K562 (cell line): ENCODE measurements around the gene NSUN6. TPM values are rescaled to one million over a fixed set of nuclear protein-coding genes. Genes with fewer than 3 reads are reported as not detected.

ENCODE experiments used
- ATAC-seq: fragments of 200-7000 bp; cut with Tn5 transposase; 3 replicates; pipeline ENCODE4 v1.9.1; 2020; ENCODE audit warnings: moderate library complexity
- BruUV-seq: library from RNA; stranded (reverse); fragments of 400-500 nt; replicated peaks from 2 replicates; lab custom pipeline; 2021; lab: Mats Ljungman, UMichigan
- CTCF ChIA-PET: fragments of 300-600 bp; formaldehyde crosslinking; extraction: SDS; loops from one replicate; lab custom pipeline; 2021; ENCODE audit warnings: low intra/inter-chr PET ratio; lab: Yijun Ruan, JAX
- POLR2A ChIA-PET: fragments of 300-600, 350-650 bp; sonication (Branson Sonifier 250); formaldehyde crosslinking; extraction: SDS; loops from one replicate; lab custom pipeline; 2021; ENCODE audit warnings: antibody characterized with exemption, inconsistent platforms; lab: Yijun Ruan, JAX
- DNase-seq, 4 experiments: peaks; one replicate each; pipeline versions ENCODE4 v3.0.0 to v3.0.0-alpha.2; 2011 to 2018; ENCODE audit warnings: low spot score in 3 of 4, mixed read lengths in 3 of 4; ENCODE audit errors: extremely low read depth in 1 of 4
- FAIRE-seq: peaks from 2 replicates; lab custom pipeline; 2011; peaks lifted over from hg19 to GRCh38; lab: Jason Lieb, UNC
- H2AFZ ChIP-seq: 2 replicates; pipeline ENCODE4 v1.6.0; 2011; ENCODE audit warnings: low read depth, low read length, control low read depth, inconsistent platforms
- H3K27ac ChIP-seq: fragments of 200-600 bp; 3 replicates; pipeline ENCODE4 v1.8.0; 2011; ENCODE audit warnings: low read depth, mild to moderate bottlenecking, control low read depth, inconsistent platforms, low read length, moderate library complexity, mixed read lengths; ENCODE audit errors: extremely low read depth
- H3K27me3 ChIP-seq, 2 experiments: fragments of 300-600 bp in 1 of 2; 2 replicates in 1 of 2; 3 replicates in 1 of 2; pipeline versions ENCODE4 v1.6.0 to v1.8.0; 2011; ENCODE audit warnings: inconsistent platforms in 2 of 2, low read length in 2 of 2, mild to moderate bottlenecking in 1 of 2, mixed read lengths in 1 of 2, moderate library complexity in 1 of 2; ENCODE audit not compliant: control insufficient read depth in 2 of 2, insufficient read depth in 2 of 2
- H3K36me3 ChIP-seq: fragments of 300-600 bp; 3 replicates; pipeline ENCODE4 v1.8.0; 2011; ENCODE audit warnings: mild to moderate bottlenecking, low read length, inconsistent platforms; ENCODE audit not compliant: control insufficient read depth, insufficient read depth
- H3K4me1 ChIP-seq, 2 experiments: fragments of 200-600 bp in 1 of 2; replicated peaks in 1 of 2; 2 replicates in 1 of 2; 3 replicates in 1 of 2; pipeline versions ENCODE4 v1.5.1 to v1.8.0; 2011; ENCODE audit warnings: inconsistent platforms in 2 of 2, low read length in 2 of 2, mild to moderate bottlenecking in 1 of 2, mixed read lengths in 1 of 2, moderate library complexity in 1 of 2; ENCODE audit not compliant: control insufficient read depth in 2 of 2, insufficient read depth in 2 of 2
- H3K4me2 ChIP-seq: 2 replicates; pipeline ENCODE4 v1.6.1; 2011; ENCODE audit warnings: low read length, control low read depth, inconsistent platforms, mixed read lengths; ENCODE audit not compliant: insufficient read depth
- H3K4me3 ChIP-seq: fragments of 200-600 bp; sonication (generic), shearing (Covaris generic); 2 replicates; pipeline ENCODE4 v1.5.1; 2016; ENCODE audit warnings: control low read depth, inconsistent platforms
- H3K79me2 ChIP-seq: fragments of 200-600 bp; 3 replicates; pipeline ENCODE4 v1.8.0; 2011; ENCODE audit warnings: low read length, inconsistent platforms; ENCODE audit not compliant: control insufficient read depth, insufficient read depth
- H3K9ac ChIP-seq, 2 experiments: 2 replicates each; pipeline versions ENCODE4 v1.6.0 to v1.6.1; 2011; ENCODE audit warnings: low read depth in 2 of 2, low read length in 2 of 2, control low read depth in 1 of 2, inconsistent platforms in 1 of 2, mild to moderate bottlenecking in 1 of 2, mixed read lengths in 1 of 2; ENCODE audit not compliant: insufficient read depth in 1 of 2
- H3K9me1 ChIP-seq: one replicate; pipeline ENCODE4 v1.6.0; 2011; ENCODE audit warnings: inconsistent platforms, mild to moderate bottlenecking, low read length, moderate library complexity; ENCODE audit not compliant: control insufficient read depth, insufficient read depth
- H3K9me3 ChIP-seq: replicated peaks from 2 replicates; pipeline ENCODE4 v1.5.1; 2011; ENCODE audit warnings: low read depth, low read length, inconsistent platforms; ENCODE audit not compliant: control insufficient read depth, insufficient read depth
- H4K20me1 ChIP-seq: replicated peaks from 2 replicates; pipeline ENCODE4 v1.6.1; 2011; ENCODE audit warnings: low read length, inconsistent platforms, mixed read lengths; ENCODE audit not compliant: control insufficient read depth, insufficient read depth
- CBX3 ChIP-seq, 2 experiments: IDR thresholded peaks; 1 replicate in 1 of 2; 2 replicates in 1 of 2; pipeline ENCODE4 v1.6.1; 2012; ENCODE audit warnings: inconsistent platforms in 2 of 2, low read length in 2 of 2, borderline replicate concordance in 1 of 2, control low read depth in 1 of 2
- DEAF1 ChIP-seq: fragments of 450-650 bp; formaldehyde crosslinking; IDR thresholded peaks from 2 replicates; pipeline ENCODE4 v1.4.0; 2020; ENCODE audit warnings: mild to moderate bottlenecking, moderate library complexity
- FOS ChIP-seq: IDR thresholded peaks from 3 replicates; pipeline ENCODE4 v1.6.1; 2011; ENCODE audit not compliant: insufficient read length; ENCODE audit errors: extremely low read depth
- GTF2A2 ChIP-seq: IDR thresholded peaks from 2 replicates; pipeline ENCODE4 v1.6.1; 2016; ENCODE audit warnings: mild to moderate bottlenecking, missing genetic modification characterization, missing compliant biosample characterization
- IRF1 ChIP-seq: sonication (generic); formaldehyde crosslinking; IDR thresholded peaks from 2 replicates; pipeline ENCODE4 v1.8.0; 2022; ENCODE audit warnings: missing genetic modification reagents, mild to moderate bottlenecking, borderline replicate concordance
- NR2F6 ChIP-seq: fragments of 450-650 bp; formaldehyde crosslinking; IDR thresholded peaks from 2 replicates; pipeline ENCODE4 v1.4.0; 2020; ENCODE audit warnings: mild to moderate bottlenecking
- RBM17 ChIP-seq: fragments of 200-400 bp; formaldehyde crosslinking; IDR thresholded peaks from 2 replicates; pipeline ENCODE4 v1.6.1; 2017; ENCODE audit warnings: low read depth, mild to moderate bottlenecking, low read length, borderline replicate concordance
- TCF3 ChIP-seq: sonication (generic); formaldehyde crosslinking; IDR thresholded peaks from 2 replicates; pipeline ENCODE4 v1.4.0; 2020; ENCODE audit warnings: mild to moderate bottlenecking, missing genetic modification reagents
- THAP12 ChIP-seq: fragments of 250-450 bp; sonication (Bioruptor Pico); IDR thresholded peaks from 2 replicates; pipeline ENCODE4 v1.9.0; 2021; ENCODE audit warnings: mild to moderate bottlenecking, inconsistent platforms
- ZEB2 ChIP-seq: fragments of 450-650 bp; IDR thresholded peaks from 2 replicates; pipeline ENCODE4 v1.6.1; 2016
- ZFP1 ChIP-seq: fragments of 450-650 bp; formaldehyde crosslinking; IDR thresholded peaks from 2 replicates; pipeline ENCODE4 v1.4.0; 2020; ENCODE audit warnings: mild to moderate bottlenecking, mixed read lengths
- ZNF165 ChIP-seq: fragments of 250-450 bp; sonication (Bioruptor Pico); IDR thresholded peaks from 2 replicates; pipeline ENCODE4 v1.4.0; 2020; ENCODE audit warnings: borderline replicate concordance
- ZNF274 ChIP-seq: IDR thresholded peaks from 2 replicates; pipeline ENCODE4 v1.6.1; 2011; ENCODE audit warnings: low read depth, mild to moderate bottlenecking, low read length, moderate library complexity, borderline replicate concordance
- ZNF57 ChIP-seq: fragments of 450-650 bp; formaldehyde crosslinking; IDR thresholded peaks from 2 replicates; pipeline ENCODE4 v1.4.0; 2020; ENCODE audit warnings: mild to moderate bottlenecking, moderate library complexity
- WGBS: fragments of 100-300 bp; shearing (Covaris generic); methylation state at CpG from one replicate; pipeline ENCODE4 v1.1.6; 2016; ENCODE audit warnings: low coverage, mixed read lengths; ENCODE audit not compliant: insufficient coverage; ENCODE audit errors: missing lambda C conversion rate; 5-methylcytosine and 5-hydroxymethylcytosine counted together
- in situ Hi-C: fragments of 300-500 bp; cut with MboI; formaldehyde crosslinking; loops from 4 replicates; pipeline ENCODE4 v1.15.0; 2018; ENCODE audit warnings: inconsistent platforms, mixed read lengths
- intact Hi-C: fragments of 100-400 bp; cut with micrococcal nuclease; formaldehyde crosslinking; loops from 2 replicates; pipeline ENCODE4 v1.14.2; 2022
- polyA plus RNA-seq, 8 experiments: library from polyadenylated mRNA; depleted of rRNA in 4 of 8; stranded (reverse) in 5 of 8; unstranded in 3 of 8; fragments of >200 nt; fragmentation: Nextera tagmentation in 2 of 8; fragmentation: Illumina TruSeq in 1 of 8; extraction: Ambion mirVana in 2 of 8; extraction: Trizol in 1 of 8; gene quantifications; 2 replicates each; pipeline versions ENCODE4 v1.2.1 to v1.2.3, GENCODE V29; 2011 to 2014; ENCODE audit warnings: inconsistent platforms in 1 of 8, missing spikeins in 1 of 8
- total RNA-seq, 7 experiments: library from RNA; depleted of rRNA in 6 of 7; stranded (reverse); fragments of >200 nt in 6 of 7; fragmentation: Illumina TruSeq in 2 of 7; extraction: Trizol in 2 of 7; gene quantifications; 2 replicates each; pipeline versions ENCODE4 v1.2.1 to v1.2.3, GENCODE V29; 2011 to 2021; ENCODE audit warnings: low replicate concordance in 1 of 7
- TF ChIP-seq, protein P1 (sequence below): fragments of 450-650 bp; IDR thresholded peaks from 2 replicates; pipeline ENCODE4 v1.6.1; 2017; ENCODE audit warnings: antibody characterized with exemption, mild to moderate bottlenecking

NSUN6 gene
- total and polyA plus RNA-seq, 9 of the 15 experiments (the other 6 are each of a cell fraction or from before 2014, with no cell fraction given), result 12.5 to 33.1 (median 24.2) TPM

GRCh38 chr10:18619016-18619415 is 32.4 kb downstream of the NSUN6 start:
- no peaks in the 10 kb centered on the region; the same call in 2 of the 3 replicates for H3K79me2 ChIP-seq
- H3K4me3 ChIP-seq, result no peak overlapping the region
- no peaks in the 10 kb centered on the region for H3K9me3 ChIP-seq
- intact Hi-C loops, result no loop called here
- no peak for FAIRE-seq
- ChIA-PET POLR2A (no interaction called here), CTCF (no interaction called here)
- no peak for ATAC-seq
- no peaks in the 10 kb centered on the region for H4K20me1 ChIP-seq
- no peak overlapping the region for H3K27ac ChIP-seq
- H3K9me1 ChIP-seq, result no peaks in the 10 kb centered on the region
- no peak overlapping the region for H2AFZ ChIP-seq
- H3K36me3 ChIP-seq, result peaks cover 72% of the 10 kb centered on the region; the same call in 2 of the 3 replicates
- no peaks in the 10 kb centered on the region for H3K27me3 ChIP-seq
- H3K4me1 ChIP-seq, result no peaks in the 10 kb centered on the region
- H3K9ac ChIP-seq, result no peak overlapping the region
- no peak overlapping the region for H3K4me2 ChIP-seq
- DNase-seq, result no peak
- no TSS peak for BruUV-seq
- in situ Hi-C loops, result no loop called here
- 100% methylated on average over 3 of the region's 3 CpGs for WGBS
- no peak for TF ChIP-seq FOS
- no peak for TF ChIP-seq ZFP1
- TF ChIP-seq, protein P1, sequence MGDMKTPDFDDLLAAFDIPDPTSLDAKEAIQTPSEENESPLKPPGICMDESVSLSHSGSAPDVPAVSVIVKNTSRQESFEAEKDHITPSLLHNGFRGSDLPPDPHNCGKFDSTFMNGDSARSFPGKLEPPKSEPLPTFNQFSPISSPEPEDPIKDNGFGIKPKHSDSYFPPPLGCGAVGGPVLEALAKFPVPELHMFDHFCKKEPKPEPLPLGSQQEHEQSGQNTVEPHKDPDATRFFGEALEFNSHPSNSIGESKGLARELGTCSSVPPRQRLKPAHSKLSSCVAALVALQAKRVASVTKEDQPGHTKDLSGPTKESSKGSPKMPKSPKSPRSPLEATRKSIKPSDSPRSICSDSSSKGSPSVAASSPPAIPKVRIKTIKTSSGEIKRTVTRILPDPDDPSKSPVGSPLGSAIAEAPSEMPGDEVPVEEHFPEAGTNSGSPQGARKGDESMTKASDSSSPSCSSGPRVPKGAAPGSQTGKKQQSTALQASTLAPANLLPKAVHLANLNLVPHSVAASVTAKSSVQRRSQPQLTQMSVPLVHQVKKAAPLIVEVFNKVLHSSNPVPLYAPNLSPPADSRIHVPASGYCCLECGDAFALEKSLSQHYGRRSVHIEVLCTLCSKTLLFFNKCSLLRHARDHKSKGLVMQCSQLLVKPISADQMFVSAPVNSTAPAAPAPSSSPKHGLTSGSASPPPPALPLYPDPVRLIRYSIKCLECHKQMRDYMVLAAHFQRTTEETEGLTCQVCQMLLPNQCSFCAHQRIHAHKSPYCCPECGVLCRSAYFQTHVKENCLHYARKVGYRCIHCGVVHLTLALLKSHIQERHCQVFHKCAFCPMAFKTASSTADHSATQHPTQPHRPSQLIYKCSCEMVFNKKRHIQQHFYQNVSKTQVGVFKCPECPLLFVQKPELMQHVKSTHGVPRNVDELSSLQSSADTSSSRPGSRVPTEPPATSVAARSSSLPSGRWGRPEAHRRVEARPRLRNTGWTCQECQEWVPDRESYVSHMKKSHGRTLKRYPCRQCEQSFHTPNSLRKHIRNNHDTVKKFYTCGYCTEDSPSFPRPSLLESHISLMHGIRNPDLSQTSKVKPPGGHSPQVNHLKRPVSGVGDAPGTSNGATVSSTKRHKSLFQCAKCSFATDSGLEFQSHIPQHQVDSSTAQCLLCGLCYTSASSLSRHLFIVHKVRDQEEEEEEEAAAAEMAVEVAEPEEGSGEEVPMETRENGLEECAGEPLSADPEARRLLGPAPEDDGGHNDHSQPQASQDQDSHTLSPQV, result no peak
- no peak for TF ChIP-seq ZNF57 (CRISPR knock-in tag)
- TF ChIP-seq GTF2A2 (tag), result no peak
- TF ChIP-seq ZNF165 (CRISPR knock-in tag), result no peak
- TF ChIP-seq CBX3 (IDR thresholded peaks at IDR 0.05; ENCODE audit: borderline replicate concordance in 1 of 2, low read length in 2 of 2), result no peak
- TF ChIP-seq IRF1 (CRISPR knock-in tag), result no peak
- TF ChIP-seq NR2F6 (CRISPR knock-in tag), result no peak
- TF ChIP-seq TCF3, result no peak
- no peak for TF ChIP-seq THAP12 (CRISPR knock-in tag)
- TF ChIP-seq ZNF274, result no peak
- TF ChIP-seq ZEB2, result no peak
- no peak for TF ChIP-seq RBM17
- TF ChIP-seq DEAF1 (CRISPR knock-in tag), result no peak
